OCI-LY3 (cell line): ENCODE results near the gene HIF3A.

Experiments
- CTCF ChIP-seq: fragments of 200-600, 300-600 bp; sonication (generic); IDR thresholded peaks from 2 replicates; pipeline ENCODE4 v1.5.1; 2014; ENCODE audit warnings: antibody characterized with exemption, low read length, low read depth
- EZH2phosphoT487 ChIP-seq: fragments of 200-600 bp; shearing (Covaris generic); IDR thresholded peaks from 2 replicates; pipeline ENCODE4 v1.6.1; 2018; ENCODE audit warnings: antibody characterized with exemption, mixed run types, low read depth

DNA sequence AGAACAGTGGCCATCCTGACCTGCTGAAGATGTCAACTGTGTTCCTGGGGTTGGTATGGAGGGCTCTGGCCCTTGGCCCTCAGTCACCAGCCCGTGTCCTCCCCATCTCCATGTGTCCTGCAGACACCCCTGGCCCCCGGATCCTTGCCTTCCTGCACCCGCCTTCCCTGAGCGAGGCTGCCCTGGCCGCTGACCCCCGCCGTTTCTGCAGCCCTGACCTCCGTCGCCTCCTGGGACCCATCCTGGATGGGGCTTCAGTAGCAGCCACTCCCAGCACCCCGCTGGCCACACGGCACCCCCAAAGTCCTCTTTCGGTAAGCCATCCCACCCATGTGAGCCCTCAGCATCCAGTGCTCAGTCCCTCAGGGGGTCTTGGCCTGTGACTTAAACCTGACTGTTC is 24.8 kb downstream of the HIF3A start:
- TF ChIP-seq CTCF (no peak), EZH2phosphoT487 (no peak)
